Astrocyte (in vitro differentiated cells and primary cell): ENCODE results near the gene SRGAP1. TPM values are rescaled to one million over a fixed set of nuclear protein-coding genes. Genes with fewer than 3 reads are reported as not detected.
A peak's percentile ranks its signal among the peaks of the same experiment; 100 is the strongest.

Experiments used
- DNase-seq: peaks from one replicate; pipeline ENCODE4 v3.0.0-alpha.2; 2010; ENCODE audit warnings: low read depth
- FAIRE-seq: peaks from 2 replicates; lab custom pipeline; 2011; peaks lifted over from hg19 to GRCh38; lab: Jason Lieb, UNC
- H2AFZ ChIP-seq: 2 replicates; pipeline ENCODE4 v1.6.0; 2012; ENCODE audit warnings: low read depth, low read length, inconsistent platforms
- H3K27ac ChIP-seq: 2 replicates; pipeline ENCODE4 v1.5.1; 2011; ENCODE audit warnings: low read depth, low read length, inconsistent platforms
- H3K27me3 ChIP-seq: 2 replicates; pipeline ENCODE4 v1.6.0; 2011; ENCODE audit warnings: low read length, inconsistent platforms; ENCODE audit not compliant: insufficient read depth
- H3K36me3 ChIP-seq: 2 replicates; pipeline ENCODE4 v1.5.1; 2011; ENCODE audit warnings: low read length, inconsistent platforms; ENCODE audit not compliant: insufficient read depth
- H3K4me1 ChIP-seq: 2 replicates; pipeline ENCODE4 v1.5.1; 2011; ENCODE audit warnings: low read length, inconsistent platforms; ENCODE audit not compliant: insufficient read depth
- H3K4me2 ChIP-seq: 2 replicates; pipeline ENCODE4 v1.6.0; 2012; ENCODE audit warnings: low read length, inconsistent platforms
- H3K4me3 ChIP-seq: 2 replicates; pipeline ENCODE4 v1.5.1; 2011; ENCODE audit warnings: low read depth, mild to moderate bottlenecking, low read length, inconsistent platforms; ENCODE audit not compliant: insufficient read depth
- H3K79me2 ChIP-seq: 2 replicates; pipeline ENCODE4 v1.6.0; 2012; ENCODE audit warnings: mild to moderate bottlenecking, low read length, inconsistent platforms; ENCODE audit not compliant: insufficient read depth
- H3K9ac ChIP-seq: 2 replicates; pipeline ENCODE4 v1.6.0; 2012; ENCODE audit warnings: mild to moderate bottlenecking, low read length, inconsistent platforms
- H3K9me3 ChIP-seq: 2 replicates; pipeline ENCODE4 v1.5.1; 2012; ENCODE audit warnings: low read depth, mild to moderate bottlenecking, low read length, inconsistent platforms; ENCODE audit not compliant: insufficient read depth
- H4K20me1 ChIP-seq: 2 replicates; pipeline ENCODE4 v1.6.0; 2012; ENCODE audit warnings: low read length, inconsistent platforms; ENCODE audit not compliant: insufficient read depth
- H3K27ac Mint-ChIP-seq: one replicate; pipeline ENCODE4 v1.8.0; 2021; ENCODE audit warnings: mild to moderate bottlenecking, mixed read lengths; ENCODE audit not compliant: unreplicated experiment
- H3K27me3 Mint-ChIP-seq: one replicate; pipeline ENCODE4 v1.8.0; 2021; ENCODE audit warnings: low read depth, mixed read lengths; ENCODE audit not compliant: unreplicated experiment
- H3K36me3 Mint-ChIP-seq: one replicate; pipeline ENCODE4 v1.8.0; 2021; ENCODE audit warnings: low read depth, mixed read lengths; ENCODE audit not compliant: unreplicated experiment
- H3K4me1 Mint-ChIP-seq: one replicate; pipeline ENCODE4 v1.8.0; 2021; ENCODE audit warnings: low read depth, mixed read lengths; ENCODE audit not compliant: unreplicated experiment
- H3K4me3 Mint-ChIP-seq: one replicate; pipeline ENCODE4 v1.8.0; 2021; ENCODE audit warnings: mild to moderate bottlenecking, moderate library complexity, mixed read lengths; ENCODE audit not compliant: unreplicated experiment
- H3K9me3 Mint-ChIP-seq: one replicate; pipeline ENCODE4 v1.8.0; 2021; ENCODE audit warnings: mild to moderate bottlenecking, mixed read lengths; ENCODE audit not compliant: unreplicated experiment
- CTCF ChIP-seq: IDR thresholded peaks from 2 replicates; pipeline ENCODE4 v1.5.1; 2011; ENCODE audit warnings: low read depth, mild to moderate bottlenecking, inconsistent platforms, low read length, moderate library complexity; ENCODE audit not compliant: insufficient read depth
- EZH2 ChIP-seq: IDR thresholded peaks from 2 replicates; pipeline ENCODE4 v1.6.1; 2012; ENCODE audit warnings: mild to moderate bottlenecking, low read length, inconsistent platforms; ENCODE audit not compliant: insufficient read depth
- total RNA-seq: library from RNA; stranded (reverse); gene quantifications from 2 replicates; pipeline ENCODE4 v1.2.1, GENCODE V29; 2021

SRGAP1 gene
- total RNA-seq, 1 donor from 2014 or later, result 15.2 TPM

GRCh38 chr12:63795944-63796343, 48.6 kb upstream of the SRGAP1 start:
- Histone ChIP-seq H3K4me3 (no peak overlapping the region), H3K27me3 (no peaks in the 10 kb centered on the region), H3K27ac (no peak overlapping the region), H4K20me1 (no peaks in the 10 kb centered on the region), H3K9ac (no peak overlapping the region), H3K4me1 (no peaks in the 10 kb centered on the region), H3K36me3 (no peaks in the 10 kb centered on the region), H3K4me2 (no peak overlapping the region), H2AFZ (no peak overlapping the region), H3K9me3 (no peaks in the 10 kb centered on the region), H3K79me2 (no peaks in the 10 kb centered on the region)
- Mint-ChIP-seq H3K9me3 (no peaks in the 10 kb centered on the region), H3K4me3 (no peak overlapping the region), H3K36me3 (no peaks in the 10 kb centered on the region), H3K4me1 (no peaks in the 10 kb centered on the region), H3K27me3 (no peaks in the 10 kb centered on the region), H3K27ac (no peak overlapping the region)
- TF ChIP-seq CTCF (no peak), EZH2 (no peak)
- FAIRE-seq (no peak), DNase-seq (no peak)

- Histone ChIP-seq H3K9me3 (no peaks in the 10 kb centered on the region), H2AFZ (no peak overlapping the region), H3K4me3 (no peak overlapping the region), H3K4me1 (no peaks in the 10 kb centered on the region), H3K27me3 (no peaks in the 10 kb centered on the region), H3K79me2 (no peaks in the 10 kb centered on the region), H3K36me3 (peaks cover 7% of the 10 kb centered on the region), H4K20me1 (no peaks in the 10 kb centered on the region), H3K27ac (no peak overlapping the region), H3K9ac (no peak overlapping the region), H3K4me2 (no peak overlapping the region)
- DNase-seq (no peak), FAIRE-seq (peak; percentile 9)
- Mint-ChIP-seq H3K27ac (no peak overlapping the region), H3K4me1 (no peaks in the 10 kb centered on the region), H3K36me3 (no peaks in the 10 kb centered on the region), H3K9me3 (no peaks in the 10 kb centered on the region), H3K27me3 (no peaks in the 10 kb centered on the region), H3K4me3 (no peak overlapping the region)
- TF ChIP-seq EZH2 (no peak), CTCF (peak; percentile 71)
These were observed 42.4 kb upstream of the SRGAP1 start for GRCh38 chr12:63802012-63802608.

GRCh38 chr12:63804746-63805145, 39.8 kb upstream of the SRGAP1 start:
- no peak for FAIRE-seq
- Mint-ChIP-seq H3K9me3 (no peaks in the 10 kb centered on the region), H3K27ac (no peak overlapping the region), H3K4me3 (no peak overlapping the region), H3K27me3 (no peaks in the 10 kb centered on the region), H3K36me3 (no peaks in the 10 kb centered on the region), H3K4me1 (no peaks in the 10 kb centered on the region)
- Histone ChIP-seq H3K9me3 (no peaks in the 10 kb centered on the region), H2AFZ (no peak overlapping the region), H3K9ac (no peak overlapping the region), H3K27me3 (no peaks in the 10 kb centered on the region), H3K4me3 (no peak overlapping the region), H3K4me2 (no peak overlapping the region), H3K79me2 (no peaks in the 10 kb centered on the region), H4K20me1 (no peaks in the 10 kb centered on the region), H3K36me3 (peaks cover 12% of the 10 kb centered on the region), H3K27ac (no peak overlapping the region), H3K4me1 (no peaks in the 10 kb centered on the region)
- TF ChIP-seq CTCF (no peak), EZH2 (no peak)
- DNase-seq, result no peak
